ENCODE results near the gene NDUFB8.
A peak's percentile ranks its signal among the peaks of the same experiment; 100 is the strongest.

NDUFB8 gene

DNA sequence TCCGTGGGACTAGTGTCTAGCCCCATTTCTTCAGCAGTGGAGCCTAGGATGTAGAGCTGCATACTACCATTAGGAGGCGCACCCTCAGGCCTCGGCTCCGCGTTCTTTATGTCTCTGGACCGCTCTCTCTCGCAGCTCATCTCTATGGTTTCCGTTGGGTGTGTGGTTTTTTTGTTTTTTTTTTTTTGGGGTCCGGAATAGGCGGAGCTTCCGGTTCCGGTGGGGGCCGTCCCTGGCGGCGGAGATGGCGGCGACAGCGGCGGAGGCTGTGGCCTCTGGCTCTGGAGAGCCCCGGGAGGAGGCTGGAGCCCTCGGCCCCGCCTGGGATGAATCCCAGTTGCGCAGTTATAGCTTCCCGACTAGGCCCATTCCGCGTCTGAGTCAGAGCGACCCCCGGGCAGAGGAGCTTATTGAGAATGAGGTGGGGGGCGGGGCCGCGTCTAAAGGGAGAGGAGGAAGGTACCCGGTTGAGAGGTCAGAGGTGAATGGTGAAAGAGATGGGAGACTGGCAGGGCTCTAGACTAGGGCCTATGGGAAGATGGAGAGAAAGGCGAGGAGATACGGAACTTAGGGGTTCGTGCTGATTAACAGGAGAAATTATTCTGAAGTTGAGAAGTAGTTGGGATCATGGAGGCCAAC is 6.2 kb upstream of the NDUFB8 start, which contains the start of gene HIF1AN:
HIF1AN (plus strand) TSS at position 229 of the 639 bp plus-strand sequence; CDS start at position 245, 16 bp downstream.
- peak; percentile 94 for DNase-seq (ENCODE audit: low spot score)

DNA sequence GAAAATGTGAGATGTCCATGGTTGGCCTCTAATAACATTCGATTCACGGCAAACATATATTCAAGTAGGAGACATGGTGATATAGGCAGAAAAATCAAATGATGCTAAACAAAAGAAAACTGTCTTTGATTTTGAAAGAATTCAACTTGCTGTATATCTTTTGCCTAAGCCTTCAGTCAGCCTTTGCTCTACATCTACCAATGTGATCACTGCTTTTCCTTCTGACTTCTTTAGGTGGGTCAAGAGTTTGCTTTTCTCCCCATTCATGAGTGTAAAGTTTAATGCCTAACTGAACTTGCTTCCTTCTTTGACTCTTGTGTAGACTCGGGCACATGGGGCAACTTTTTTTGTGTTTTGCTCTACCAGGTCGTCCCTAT is 5.7 kb upstream of the NDUFB8 start:
- no peak for DNase-seq (ENCODE audit: low spot score)

DNA sequence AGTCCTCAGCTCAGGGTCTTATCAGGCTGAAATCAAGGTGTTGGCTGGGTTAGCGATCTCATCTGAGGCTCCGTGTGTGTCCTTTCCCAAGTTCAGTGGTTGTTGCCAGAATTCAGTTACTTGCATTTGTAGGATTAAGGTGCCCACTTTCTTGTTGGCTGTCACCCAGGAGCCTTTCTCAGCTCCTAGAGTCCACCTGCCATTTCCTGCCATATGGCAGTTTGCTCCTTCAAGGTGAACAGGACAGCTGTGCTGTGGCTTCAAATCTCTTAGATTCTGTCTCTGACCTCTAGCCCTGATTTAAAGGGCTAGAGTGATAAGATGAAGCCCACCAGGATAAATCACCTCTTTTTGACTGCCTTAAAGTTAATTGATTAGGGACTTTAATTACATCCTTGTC is 5.1 kb upstream of the NDUFB8 start:
- no peak for DNase-seq (ENCODE audit: low spot score)

DNA sequence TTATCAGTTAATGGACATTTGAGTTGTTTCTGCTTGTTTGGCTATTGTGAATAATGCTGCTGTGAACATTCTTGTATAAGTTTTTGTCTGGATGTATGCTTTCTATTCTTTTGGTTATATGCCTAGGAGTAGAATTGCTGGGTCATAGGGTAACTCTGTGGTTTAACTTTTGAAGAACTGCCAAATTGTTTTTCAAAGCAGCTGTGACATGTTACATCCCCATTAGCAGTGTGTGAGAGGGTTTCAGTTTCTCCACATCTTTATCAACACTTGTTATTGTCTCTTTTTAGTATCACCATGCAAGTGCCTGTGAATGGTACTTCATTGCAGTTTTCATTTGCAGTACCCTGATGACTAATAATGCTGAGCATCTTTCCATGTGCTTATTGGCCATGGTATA is 2.1 kb upstream of the NDUFB8 start:
- DNase-seq (ENCODE audit: low spot score): no peak

DNA sequence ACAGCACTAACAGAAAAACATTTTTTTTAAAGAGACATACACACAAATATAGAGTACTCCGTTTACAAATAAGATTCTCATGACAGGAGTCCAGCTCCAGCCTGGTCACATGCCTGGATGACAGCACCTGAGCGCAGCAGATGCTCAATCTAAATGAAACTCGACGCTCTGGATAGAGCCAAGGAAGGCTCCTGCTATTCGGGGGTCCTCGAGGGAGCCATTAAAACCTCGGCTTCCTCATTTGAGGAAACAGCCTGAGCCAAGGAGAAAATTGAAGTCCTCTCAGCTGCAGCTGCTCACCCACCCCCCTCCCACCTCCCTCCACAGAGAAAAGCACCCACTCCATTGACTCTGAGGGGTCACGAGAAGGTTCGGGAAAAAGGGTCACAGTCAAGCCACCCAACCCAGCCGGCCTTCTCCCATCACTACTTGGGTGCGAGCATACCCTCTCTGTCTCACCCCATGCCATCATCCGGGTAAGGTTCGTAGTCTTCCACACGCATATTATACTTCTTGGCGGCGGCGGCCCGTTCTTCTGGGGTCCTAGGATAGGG is 673 bp downstream of the NDUFB8 start:
- DNase-seq (ENCODE audit: low spot score): no peak

DNA sequence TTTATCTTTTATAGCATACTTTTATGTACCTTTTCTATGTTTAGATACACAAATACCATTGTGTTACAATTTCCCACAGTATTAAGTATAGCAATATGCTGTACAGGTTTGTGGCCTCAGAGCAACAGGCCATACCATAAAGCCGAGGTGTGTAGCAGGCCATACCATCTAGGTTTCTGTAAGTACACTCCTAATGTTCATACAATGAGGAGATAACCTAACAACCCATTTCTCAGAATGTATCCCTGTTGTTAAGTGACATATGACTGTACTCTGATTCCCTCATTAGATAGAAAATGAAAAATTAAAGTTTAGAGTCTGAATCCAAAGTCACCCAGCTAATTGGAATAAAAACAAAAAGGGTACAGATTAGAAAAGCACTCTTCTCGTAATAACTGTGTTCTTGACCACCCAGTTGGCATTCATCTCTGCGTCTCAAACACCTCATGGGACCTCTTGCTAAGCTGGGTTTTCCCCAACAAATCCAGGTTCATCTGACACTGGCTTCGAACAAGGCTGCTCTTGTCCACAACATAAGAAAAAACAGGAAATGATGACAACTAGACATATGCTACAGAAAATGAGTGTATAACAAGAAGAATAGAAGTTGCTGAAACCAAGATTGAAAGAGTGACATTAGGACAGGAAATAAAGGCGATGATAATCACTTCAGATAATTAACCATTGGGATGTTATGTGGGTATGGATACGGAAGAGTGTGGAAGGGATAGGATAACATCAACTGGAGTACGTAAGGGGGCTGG is 1.4 kb downstream of the NDUFB8 start:
- no peak for DNase-seq (ENCODE audit: low spot score)

DNA sequence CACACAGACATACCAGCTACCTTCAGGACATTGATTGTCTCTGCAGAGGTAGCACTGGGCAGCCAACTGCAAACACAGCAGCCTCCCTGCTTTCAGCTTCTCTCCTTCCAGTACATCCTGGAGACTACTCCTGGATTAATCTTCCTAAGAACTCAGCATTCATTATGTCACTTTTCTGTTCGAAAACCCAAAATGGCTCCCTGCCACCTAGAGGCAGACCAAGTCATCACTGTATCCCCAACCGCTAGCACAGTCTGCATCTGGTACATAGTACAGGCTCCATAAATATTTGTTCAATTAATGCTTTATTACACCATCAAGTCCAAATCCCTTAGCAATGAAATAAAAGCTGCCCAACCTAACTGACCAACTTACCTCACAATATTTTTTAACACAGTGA is 5.0 kb downstream of the NDUFB8 start:
- no peak for DNase-seq (ENCODE audit: low spot score)

DNA sequence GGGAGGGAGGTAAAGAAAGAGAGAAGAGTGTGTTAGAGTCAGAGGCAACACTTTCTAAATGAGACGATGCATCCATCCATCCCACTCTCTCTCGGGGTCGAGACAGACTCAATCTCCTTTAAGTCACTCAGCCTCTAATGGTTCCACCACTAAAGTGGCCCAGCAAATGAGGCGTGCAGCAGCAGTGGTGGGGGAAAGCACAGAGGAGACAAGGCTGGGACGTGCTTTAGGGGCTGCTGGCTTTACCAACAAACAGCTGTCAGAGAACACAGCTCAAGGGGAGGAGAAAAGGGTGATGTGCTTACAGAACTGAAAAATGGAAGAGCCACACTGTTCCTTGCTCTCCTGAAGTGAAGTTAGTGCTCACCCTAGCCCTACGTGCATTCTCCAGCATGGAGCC is 5.5 kb downstream of the NDUFB8 start:
- no peak for DNase-seq (ENCODE audit: low spot score)

DNA sequence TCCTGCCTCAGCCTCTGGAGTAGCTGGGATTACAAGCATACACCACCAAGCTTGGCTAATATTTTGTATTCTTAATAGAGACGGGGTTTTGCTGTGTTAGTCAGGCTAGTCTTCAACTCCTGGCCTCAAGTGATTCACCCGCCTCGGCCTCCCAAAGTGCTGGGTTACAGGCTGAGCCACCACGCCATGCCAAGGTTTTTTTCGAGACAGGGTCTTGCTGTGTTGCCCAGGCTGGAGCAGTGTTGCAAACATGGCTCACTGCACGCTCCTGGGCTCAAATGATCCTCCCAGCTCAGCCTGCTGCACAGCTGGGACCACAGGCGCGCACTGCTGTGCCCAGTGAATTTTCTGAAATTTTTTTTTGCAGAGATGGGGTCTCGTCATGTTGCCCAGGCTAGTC is 6.7 kb downstream of the NDUFB8 start:
- no peak for DNase-seq (ENCODE audit: low spot score)

DNA sequence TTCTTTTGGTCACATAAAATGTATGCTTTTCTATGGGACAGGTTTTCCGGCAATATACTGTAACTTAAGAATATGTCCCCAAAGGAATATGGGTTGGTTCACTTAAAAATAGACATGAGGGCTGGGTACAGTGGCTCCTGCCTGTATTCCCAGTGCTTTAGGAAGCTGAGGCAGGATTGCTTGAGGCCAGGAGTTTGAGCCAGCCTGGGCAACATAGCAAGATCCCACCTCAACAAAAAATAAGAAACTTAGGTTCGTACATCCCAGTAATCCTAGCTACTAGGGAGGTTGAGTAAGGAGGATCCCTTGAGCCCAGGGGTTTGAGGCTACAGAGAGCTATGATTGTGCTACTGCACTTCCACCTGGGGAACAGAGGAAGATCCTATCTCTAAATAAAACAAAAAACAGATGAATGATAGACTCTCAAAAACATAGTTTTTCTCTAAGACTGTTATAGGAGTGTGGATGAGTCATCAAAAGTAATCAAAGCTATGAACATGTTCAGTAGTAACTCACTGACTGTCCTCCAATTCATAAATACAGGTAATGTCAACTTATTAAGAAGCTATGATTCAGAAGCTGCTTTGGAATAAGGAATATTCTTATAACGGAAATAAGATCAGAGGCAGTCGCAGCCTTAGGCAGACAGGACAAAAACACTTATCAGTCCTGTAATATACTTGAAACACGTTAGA is 7.4 kb downstream of the NDUFB8 start:
- no peak for DNase-seq (ENCODE audit: low spot score)

DNA sequence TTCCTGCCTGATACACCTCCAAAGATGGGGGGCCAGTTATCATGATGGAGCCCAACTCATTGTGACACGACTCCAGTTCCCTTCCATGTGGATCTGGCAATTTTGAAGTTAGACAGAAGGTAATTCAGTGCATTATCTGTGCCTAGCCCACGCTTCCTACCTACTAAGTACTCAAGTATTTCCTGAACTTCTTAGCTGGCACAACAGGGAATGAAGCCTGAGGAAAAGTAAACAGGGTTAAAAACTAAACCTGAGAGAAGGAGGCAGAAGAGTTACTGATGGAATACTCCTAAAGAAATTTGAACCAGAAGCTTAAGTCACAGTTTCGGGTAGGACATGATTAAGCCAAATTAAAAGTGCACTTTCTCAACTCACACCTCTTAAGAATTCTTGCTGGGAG is 8.9 kb downstream of the NDUFB8 start:
- no peak for DNase-seq (ENCODE audit: low spot score)

DNA sequence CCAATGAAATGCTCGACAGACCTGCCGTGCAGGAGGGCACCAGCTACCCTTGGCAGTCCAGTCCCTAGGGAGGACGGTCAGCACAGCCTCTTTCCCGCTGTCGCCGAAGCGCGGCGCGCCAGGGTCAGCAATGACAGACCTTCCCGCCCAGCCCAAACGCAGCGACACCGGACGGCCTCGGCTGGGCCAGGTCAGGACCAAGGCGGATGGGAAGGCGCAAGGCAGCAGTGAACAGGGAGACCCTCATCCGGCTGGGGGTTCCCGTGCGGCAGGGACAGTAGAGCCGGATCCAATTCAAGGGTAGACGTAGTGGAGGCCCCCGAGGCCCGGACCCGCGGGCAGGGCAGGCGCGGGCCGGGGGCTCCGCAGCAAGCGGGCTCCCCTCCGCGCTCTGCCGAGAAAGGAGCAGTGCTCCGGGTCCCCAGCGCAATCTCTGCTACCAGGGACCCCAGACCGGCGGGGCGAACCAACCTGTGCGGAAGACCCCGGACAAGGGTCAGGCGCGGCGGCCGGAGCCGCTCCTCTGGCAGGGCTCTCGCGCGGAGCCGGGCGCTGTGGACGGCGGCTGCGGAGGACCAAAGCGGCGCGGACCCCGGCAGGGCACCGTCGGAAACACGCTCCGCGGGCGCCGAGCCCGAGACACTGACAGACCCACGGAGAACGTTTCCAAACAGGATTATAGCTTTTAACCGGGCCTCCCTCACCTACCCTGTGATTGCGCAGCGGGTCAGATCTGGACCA is 10.2 kb downstream of the NDUFB8 start, which contains the start of gene SEC31B:
SEC31B (minus strand) TSS at position 551 of the 741 bp plus-strand sequence. CDS start 2,909 bp downstream, outside the sequence.
- DNase-seq (ENCODE audit: low spot score): peak; percentile 33

DNA sequence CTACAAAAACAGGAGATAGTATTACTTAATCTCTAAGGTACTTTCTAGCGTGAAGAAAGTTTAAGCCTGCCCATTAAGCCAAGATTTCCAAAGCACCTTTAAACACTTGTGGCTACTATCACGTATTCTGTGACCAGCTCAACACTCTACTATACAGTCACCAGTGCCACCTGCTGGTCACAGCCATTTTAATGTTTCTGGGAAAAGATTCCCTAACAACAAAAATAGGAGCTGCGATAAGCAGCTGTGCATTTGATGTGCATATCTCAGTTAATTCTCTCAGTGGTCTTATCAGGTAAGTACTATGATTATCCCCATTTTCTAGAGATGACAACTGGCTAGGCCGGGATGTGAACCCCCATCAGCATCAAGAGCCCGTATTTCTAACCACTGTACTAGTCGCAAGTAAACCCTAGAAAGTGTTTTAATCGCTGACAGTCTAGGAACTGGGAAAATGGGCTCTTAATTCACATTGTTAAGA is 10.9 kb downstream of the NDUFB8 start:
- DNase-seq (ENCODE audit: low spot score): peak; percentile 63

DNA sequence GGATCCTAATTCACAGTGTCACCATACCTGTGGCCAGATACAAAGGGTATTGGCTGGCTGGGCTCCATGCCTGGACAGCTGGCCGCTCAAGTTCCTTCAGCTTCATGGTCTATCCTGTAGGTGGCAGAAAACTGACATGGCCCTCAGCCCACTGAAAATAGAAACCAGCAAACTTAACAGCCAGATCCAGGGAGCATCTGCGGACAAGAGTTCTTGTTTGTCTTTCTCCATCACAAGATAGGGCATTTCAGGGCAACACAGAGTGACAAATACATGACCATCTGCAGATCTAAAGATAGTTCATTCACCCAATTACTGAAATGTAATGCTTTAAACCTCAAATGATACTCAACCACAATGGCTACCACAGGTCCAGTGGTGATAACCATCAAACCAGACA is 12.8 kb downstream of the NDUFB8 start:
- no peak for DNase-seq (ENCODE audit: low spot score)

DNA sequence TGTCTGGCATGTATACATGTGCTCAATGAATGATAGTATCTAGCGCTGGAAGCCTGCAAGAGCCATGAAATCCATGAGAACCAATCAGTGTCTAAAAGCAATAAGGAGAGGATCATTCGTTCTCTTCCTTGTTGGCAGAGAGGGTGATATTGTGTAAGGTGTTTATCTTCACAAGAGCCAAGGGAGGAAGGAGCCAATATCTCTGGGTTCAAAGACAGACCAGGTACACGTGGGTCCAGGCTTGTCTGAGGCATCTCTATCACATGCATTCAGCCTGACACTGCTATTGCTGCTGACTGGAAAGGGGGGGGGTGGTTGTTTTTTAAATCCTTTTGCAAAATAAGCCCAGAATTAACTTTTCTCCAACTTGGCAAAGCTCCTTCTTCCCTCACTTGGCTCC is 14.1 kb downstream of the NDUFB8 start:
- DNase-seq (ENCODE audit: low spot score): no peak

DNA sequence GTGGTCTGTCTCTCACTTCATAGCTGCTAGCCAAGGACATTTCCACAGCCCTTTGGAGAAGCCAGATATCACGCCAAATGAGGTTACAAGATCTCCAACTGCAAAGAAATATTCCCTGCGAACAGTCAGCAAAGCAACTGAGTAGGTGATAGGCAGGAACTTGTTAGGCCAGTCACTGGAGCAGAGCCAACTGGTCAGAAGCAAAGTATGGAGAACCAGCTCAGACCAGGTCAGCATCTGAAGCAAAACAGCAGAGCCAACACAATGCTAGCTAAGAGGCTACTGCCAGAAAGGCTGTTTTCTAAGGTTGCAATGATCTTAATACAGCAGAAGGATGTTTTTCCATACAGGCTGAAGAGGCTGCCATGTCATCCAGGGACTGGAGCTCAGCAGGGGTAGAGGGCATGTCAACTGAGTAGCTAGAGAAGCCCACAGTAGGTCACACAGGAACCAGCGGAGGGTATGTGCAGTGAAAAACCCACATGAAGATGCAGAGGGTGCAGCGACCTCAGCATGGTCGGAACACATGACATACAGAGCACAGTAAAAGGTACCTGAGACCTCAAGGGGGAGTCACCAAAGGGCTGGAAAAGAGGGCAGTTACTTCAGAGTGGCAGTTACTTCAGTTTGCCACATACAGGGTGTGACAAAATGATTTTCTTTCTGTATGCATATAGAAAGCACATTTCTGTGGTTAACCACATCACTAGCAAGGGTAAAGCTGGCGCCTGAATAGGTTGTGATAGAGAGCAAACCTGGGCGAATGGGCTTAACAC is 18.9 kb downstream of the NDUFB8 start:
- no peak for DNase-seq (ENCODE audit: low spot score)

DNA sequence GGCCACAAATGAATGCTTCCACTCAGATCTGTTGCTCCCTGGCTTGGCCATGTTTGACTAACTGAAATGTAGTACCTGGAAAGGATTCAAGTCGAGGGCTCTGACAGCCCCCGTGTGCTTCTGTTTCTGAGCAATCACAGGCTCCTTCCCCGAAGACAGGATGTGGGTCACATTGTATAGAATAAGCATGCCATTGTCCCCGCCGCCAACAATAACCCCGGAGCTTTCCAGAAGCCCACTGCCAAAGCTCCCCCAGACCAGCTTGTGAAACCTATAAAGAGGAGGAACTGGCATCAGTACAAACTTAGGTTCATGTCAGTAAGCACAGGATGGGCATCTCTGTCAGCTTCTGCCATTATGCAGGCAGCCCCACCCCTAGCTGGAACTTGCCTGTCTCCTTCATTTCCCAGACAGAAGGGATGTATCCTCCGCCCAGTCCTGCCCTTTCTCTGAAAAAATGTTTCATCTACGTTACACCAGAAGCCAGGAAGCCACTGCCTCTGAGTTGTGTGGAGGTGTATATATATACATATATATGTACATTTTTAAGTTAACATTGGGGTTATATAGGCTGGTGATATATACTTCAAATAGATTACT is 20.3 kb downstream of the NDUFB8 start:
- DNase-seq (ENCODE audit: low spot score): no peak

DNA sequence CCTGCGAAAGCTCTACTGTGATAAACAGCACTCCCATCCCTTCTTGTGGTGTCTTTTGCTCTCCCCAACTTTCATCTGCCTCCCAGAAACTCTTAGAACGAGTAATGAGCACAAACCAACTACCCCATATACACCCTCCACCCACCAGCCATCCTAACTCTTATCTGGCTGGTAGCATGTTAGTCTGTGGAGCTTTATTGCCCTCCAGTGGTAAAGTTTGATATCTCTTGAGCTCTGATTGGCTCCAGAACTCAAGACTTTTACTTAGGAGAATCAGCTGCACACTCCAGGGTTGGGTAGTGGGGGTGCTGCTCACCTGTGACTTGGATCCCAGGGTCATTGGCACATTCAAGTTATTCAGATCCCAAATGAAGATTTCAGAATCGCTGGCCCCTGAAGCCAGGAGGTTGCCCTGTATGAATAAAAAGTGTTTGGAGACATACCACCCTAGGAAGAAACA is 20.9 kb downstream of the NDUFB8 start:
- DNase-seq (ENCODE audit: low spot score): peak; percentile 62

DNA sequence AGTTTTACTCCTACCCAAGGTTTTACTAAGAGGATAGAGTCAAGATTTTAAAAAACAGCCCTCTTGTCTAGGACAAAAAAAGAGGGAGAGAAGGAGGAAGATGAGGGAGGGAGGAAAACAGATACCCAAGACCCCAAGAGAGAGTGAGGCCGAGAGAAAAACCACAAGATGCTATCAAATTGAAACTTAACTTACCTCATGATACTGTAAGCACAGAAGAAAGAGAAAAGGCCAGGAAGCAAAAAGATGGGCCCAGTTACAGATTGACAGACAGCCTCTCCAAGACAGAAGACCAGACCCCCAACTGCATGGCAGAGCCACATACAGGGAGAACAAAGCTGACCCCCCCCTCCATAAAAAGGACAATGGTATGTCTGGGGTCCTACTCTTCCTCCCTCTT is 21.4 kb downstream of the NDUFB8 start:
- DNase-seq (ENCODE audit: low spot score): no peak

DNA sequence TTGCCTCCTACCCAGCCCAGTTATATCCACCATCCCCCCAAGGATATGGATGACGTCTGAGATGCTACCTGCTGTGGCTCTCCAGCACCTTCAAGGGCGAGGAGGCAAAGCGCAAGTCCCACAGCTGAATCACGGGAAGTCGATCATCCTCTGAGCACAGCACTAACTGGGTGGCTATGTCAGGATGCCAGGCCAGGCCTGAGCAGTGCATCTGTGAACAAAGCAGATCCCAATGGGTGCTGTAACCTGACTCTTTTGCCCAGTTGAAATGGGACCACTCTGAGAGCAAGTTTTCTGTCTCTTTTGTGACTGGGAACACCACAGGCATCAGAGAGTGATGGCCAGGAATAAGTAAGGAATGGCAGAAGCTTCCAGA is 22.3 kb downstream of the NDUFB8 start:
- no peak for DNase-seq (ENCODE audit: low spot score)
